Spleen (tissue), 11 donors: ENCODE results near the gene CDHR3. TPM values are rescaled to one million over a fixed set of nuclear protein-coding genes. Genes with fewer than 3 reads are reported as not detected.

Source experiments
- DNase-seq: peaks from one replicate; pipeline ENCODE4 v3.0.0-alpha.2; 2020
- H3K27ac ChIP-seq, 8 donors: fragments of 200-600 bp; sonication (generic) in 7 of 8; 1 replicate in 4 of 8; 2 replicates in 4 of 8; pipeline versions ENCODE4 v1.5.0 to v1.8.0; 2016 to 2021; ENCODE audit warnings: inconsistent platforms in 4 of 8, mild to moderate bottlenecking in 4 of 8, moderate library complexity in 1 of 8
- H3K27me3 ChIP-seq, 7 donors: fragments of 200-600 bp; sonication (generic) in 6 of 7; replicated peaks in 1 of 7; 1 replicate in 4 of 7; 2 replicates in 3 of 7; pipeline versions ENCODE4 v1.5.0 to v1.8.0; 2016 to 2021; ENCODE audit warnings: inconsistent platforms in 3 of 7, mild to moderate bottlenecking in 1 of 7
- H3K36me3 ChIP-seq, 6 donors: fragments of 200-600 bp; sonication (generic) in 5 of 6; 1 replicate in 4 of 6; 2 replicates in 2 of 6; pipeline versions ENCODE4 v1.5.0 to v1.8.0; 2016 to 2021; ENCODE audit warnings: inconsistent platforms in 2 of 6
- H3K4me1 ChIP-seq, 6 donors: fragments of 200-600 bp; sonication (generic) in 5 of 6; 1 replicate in 3 of 6; 2 replicates in 3 of 6; pipeline versions ENCODE4 v1.5.0 to v1.8.0; 2016 to 2021; ENCODE audit warnings: inconsistent platforms in 3 of 6
- H3K4me3 ChIP-seq, 8 donors: fragments of 200-600 bp; sonication (generic) in 7 of 8; 1 replicate in 4 of 8; 2 replicates in 4 of 8; pipeline versions ENCODE4 v1.5.0 to v1.8.0; 2016 to 2021; ENCODE audit warnings: inconsistent platforms in 4 of 8, mild to moderate bottlenecking in 4 of 8, moderate library complexity in 2 of 8
- H3K9me3 ChIP-seq, 8 donors: fragments of 200-600 bp; sonication (generic) in 7 of 8; 1 replicate in 4 of 8; 2 replicates in 4 of 8; pipeline versions ENCODE4 v1.5.0 to v1.8.0; 2016 to 2021; ENCODE audit warnings: inconsistent platforms in 4 of 8
- POLR2A ChIP-seq, 3 donors: fragments of 450-650 bp; IDR thresholded peaks; one replicate each; pipeline ENCODE4 v1.5.1; 2017; ENCODE audit warnings: antibody characterized with exemption in 3 of 3, mild to moderate bottlenecking in 1 of 3
- POLR2AphosphoS5 ChIP-seq, 3 donors: sonication (generic); formaldehyde crosslinking; IDR thresholded peaks; one replicate each; pipeline ENCODE4 v1.5.1; 2017; ENCODE audit warnings: antibody characterized with exemption in 3 of 3
- WGBS, 5 donors: extraction: QIAGEN DNeasy Blood & Tissue Kit in 3 of 5; methylation state at CpG; one replicate each; pipeline versions ENCODE4 v1.1.5 to v1.1.7; 2013 to 2018; 5-methylcytosine and 5-hydroxymethylcytosine counted together
- intact Hi-C: fragments of 100-400 bp; cut with DNase I; formaldehyde crosslinking; loops from one replicate; pipeline ENCODE4 v1.15.0; 2023; ENCODE audit warnings: low total_unique reads
- polyA plus RNA-seq, 3 donors: library from polyadenylated mRNA; stranded (reverse); fragments of 200-250 nt; gene quantifications; one replicate each; pipeline ENCODE4 v1.2.1, GENCODE V29; 2013
- total RNA-seq, 7 donors: library from RNA; depleted of rRNA in 3 of 7; stranded (reverse); fragments of >200 nt in 3 of 7; fragmentation: NEBNext Ultra II Directional in 4 of 7; extraction: Animal tissue kit (Norgen Biotek cat#: 25700) in 4 of 7; gene quantifications; one replicate each; pipeline versions ENCODE4 v1.1.0 to v1.2.1, GENCODE V29; 2016 to 2021
- TF ChIP-seq, protein P1 (sequence below), 11 experiments: fragments of 200-600 bp in 7 of 11; fragments of 450-650 bp in 4 of 11; sonication (generic) in 4 of 11; IDR thresholded peaks in 8 of 11; conservative IDR thresholded peaks in 3 of 11; 1 replicate in 7 of 11; 2 replicates in 4 of 11; pipeline versions ENCODE4 v1.4.0 to v1.8.0; 2016 to 2021; ENCODE audit warnings: antibody characterized with exemption in 11 of 11, inconsistent platforms in 4 of 11, mild to moderate bottlenecking in 1 of 11
- donor health status: healthy with polysubstance abuse.
- donor health status: DM: no; HTN: no; CAD: no; lungs with moderate emphysema.
- donor health status: DM: no; HTN: no; CAD: no.
- donor health status: Bipolar disorder and iron deficiency.
- donor health status: healthy.
- donor health status: DM: no; HTN: no; CAD: no.
- donor health status: DM: yes; HTN: yes; CAD: no.

Gene CDHR3
- total and polyA plus RNA-seq, 10 donors, result 0.32 to 3.8 (median 1.2) TPM

DNA sequence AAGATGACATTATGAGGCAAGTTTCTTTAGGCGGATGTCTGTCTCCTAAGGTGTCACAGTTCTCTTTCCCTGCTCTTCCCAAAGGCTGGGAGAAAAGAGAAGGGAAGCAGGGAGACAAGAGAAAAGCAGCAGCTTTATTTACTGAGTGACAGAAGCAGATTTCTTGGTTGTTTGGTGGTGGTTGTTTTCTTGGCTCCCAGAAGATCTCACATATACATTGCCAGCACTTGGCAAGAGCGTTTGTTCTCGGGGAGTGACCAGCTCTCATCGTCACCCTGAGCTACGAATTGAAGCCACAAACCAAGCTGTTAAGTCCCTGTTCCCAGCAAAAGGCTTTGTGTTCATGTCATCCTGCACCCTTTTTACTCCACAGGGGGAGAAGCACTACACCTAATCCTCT, 11.4 kb downstream of the CDHR3 start:
- WGBS, 5 donors, result 83 to 95% (median 89%) methylated on average over 5 of the region's 5 CpGs
- no peak for TF ChIP-seq POLR2A (IDR thresholded peaks at IDR 0.05)
- TF ChIP-seq, protein P1, sequence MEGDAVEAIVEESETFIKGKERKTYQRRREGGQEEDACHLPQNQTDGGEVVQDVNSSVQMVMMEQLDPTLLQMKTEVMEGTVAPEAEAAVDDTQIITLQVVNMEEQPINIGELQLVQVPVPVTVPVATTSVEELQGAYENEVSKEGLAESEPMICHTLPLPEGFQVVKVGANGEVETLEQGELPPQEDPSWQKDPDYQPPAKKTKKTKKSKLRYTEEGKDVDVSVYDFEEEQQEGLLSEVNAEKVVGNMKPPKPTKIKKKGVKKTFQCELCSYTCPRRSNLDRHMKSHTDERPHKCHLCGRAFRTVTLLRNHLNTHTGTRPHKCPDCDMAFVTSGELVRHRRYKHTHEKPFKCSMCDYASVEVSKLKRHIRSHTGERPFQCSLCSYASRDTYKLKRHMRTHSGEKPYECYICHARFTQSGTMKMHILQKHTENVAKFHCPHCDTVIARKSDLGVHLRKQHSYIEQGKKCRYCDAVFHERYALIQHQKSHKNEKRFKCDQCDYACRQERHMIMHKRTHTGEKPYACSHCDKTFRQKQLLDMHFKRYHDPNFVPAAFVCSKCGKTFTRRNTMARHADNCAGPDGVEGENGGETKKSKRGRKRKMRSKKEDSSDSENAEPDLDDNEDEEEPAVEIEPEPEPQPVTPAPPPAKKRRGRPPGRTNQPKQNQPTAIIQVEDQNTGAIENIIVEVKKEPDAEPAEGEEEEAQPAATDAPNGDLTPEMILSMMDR (IDR thresholded peaks at IDR 0.05 in 8 of 11, conservative IDR thresholded peaks at IDR 0.05 in 3 of 11), result no peak
- no peak for TF ChIP-seq POLR2AphosphoS5 (IDR thresholded peaks at IDR 0.05)
- no peak overlapping the region for H3K4me3 ChIP-seq
- H3K27ac ChIP-seq, result no peak overlapping the region
- intact Hi-C loops, result no loop called here
- peaks cover 0 to 7% (median 0%) of the 10 kb centered on the region in 7 donors for H3K27me3 ChIP-seq
- no peaks in the 10 kb centered on the region for H3K36me3 ChIP-seq
- peaks cover 0 to 4% (median 0%) of the 10 kb centered on the region in 6 donors for H3K4me1 ChIP-seq
- no peak for DNase-seq
- no peaks in the 10 kb centered on the region for H3K9me3 ChIP-seq

DNA sequence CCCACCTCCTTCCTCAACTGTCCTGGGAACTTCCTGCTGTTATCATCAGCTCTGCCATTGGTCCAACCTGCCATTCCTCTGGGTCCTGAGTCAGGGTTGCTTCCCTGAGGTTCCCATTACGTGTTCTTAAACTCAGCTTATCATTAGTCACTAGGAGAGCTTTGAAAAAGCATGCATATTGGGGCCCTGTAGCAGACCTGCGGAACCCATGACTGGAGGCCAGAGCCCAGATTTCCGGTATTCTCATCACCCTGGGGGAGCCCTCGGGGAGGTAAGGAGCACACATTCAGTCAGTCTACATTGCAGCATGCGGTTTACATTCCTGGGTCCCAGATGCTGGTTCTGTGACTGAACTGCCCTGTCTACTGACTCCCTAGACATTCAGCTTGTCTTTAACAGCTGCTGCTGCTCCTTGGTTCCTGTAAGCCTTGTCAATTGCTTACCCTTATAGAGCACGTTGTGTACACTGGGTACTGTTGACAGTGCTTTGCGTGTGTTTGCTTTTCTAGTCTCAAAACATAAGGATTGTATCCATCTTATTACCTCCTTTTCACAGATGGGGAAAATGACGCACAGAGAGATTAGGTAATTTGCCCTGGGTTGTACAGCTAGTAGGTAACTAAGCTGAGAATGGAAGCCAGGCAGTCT, 12.8 kb downstream of the CDHR3 start:
- WGBS, 5 donors, result 78 to 88% (median 83%) methylated on average over 8 of the region's 8 CpGs
- Histone ChIP-seq H3K27me3 (peaks cover 0 to 7% (median 0%) of the 10 kb centered on the region in 7 donors), H3K27ac (no peak overlapping the region), H3K36me3 (no peaks in the 10 kb centered on the region), H3K4me3 (no peak overlapping the region), H3K9me3 (no peaks in the 10 kb centered on the region), H3K4me1 (peaks cover 0 to 4% (median 0%) of the 10 kb centered on the region in 6 donors)
- DNase-seq, result no peak
- intact Hi-C loops, result no loop called here
- TF ChIP-seq POLR2AphosphoS5 (IDR thresholded peaks at IDR 0.05) (no peak), POLR2A (IDR thresholded peaks at IDR 0.05) (no peak)
- TF ChIP-seq, protein P1 (IDR thresholded peaks at IDR 0.05 in 8 of 11, conservative IDR thresholded peaks at IDR 0.05 in 3 of 11), result no peak

DNA sequence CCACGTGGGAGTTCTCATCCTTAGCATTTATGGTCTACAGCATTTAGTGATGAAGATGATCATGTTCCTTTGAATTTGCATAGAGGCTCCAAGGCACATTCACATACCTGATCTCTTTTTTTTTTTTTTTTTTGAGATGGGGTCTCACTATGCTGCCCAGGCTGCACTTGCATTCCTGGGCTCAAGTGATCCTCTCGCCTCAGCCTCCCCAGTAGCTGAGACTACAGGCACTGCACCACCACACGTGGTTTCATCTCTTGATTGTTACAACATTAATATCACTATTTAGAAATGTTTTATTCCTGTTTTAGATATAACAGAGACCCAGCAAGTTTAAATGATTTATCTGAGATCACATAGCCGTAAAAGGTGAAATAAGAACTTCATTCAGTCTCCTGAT, 13.8 kb downstream of the CDHR3 start:
- Histone ChIP-seq H3K4me1 (peaks cover 0 to 4% (median 0%) of the 10 kb centered on the region in 6 donors), H3K9me3 (no peaks in the 10 kb centered on the region), H3K27ac (no peak overlapping the region), H3K4me3 (no peak overlapping the region), H3K36me3 (no peaks in the 10 kb centered on the region), H3K27me3 (peaks cover 0 to 15% (median 0%) of the 10 kb centered on the region in 7 donors)
- no peak for DNase-seq
- intact Hi-C loops, result no loop called here
- 83 to 93% (median 92%) methylated on average over 4 of the region's 4 CpGs for WGBS, 5 donors
- TF ChIP-seq, protein P1 (IDR thresholded peaks at IDR 0.05 in 8 of 11, conservative IDR thresholded peaks at IDR 0.05 in 3 of 11), result no peak
- TF ChIP-seq POLR2A (IDR thresholded peaks at IDR 0.05) (no peak), POLR2AphosphoS5 (IDR thresholded peaks at IDR 0.05) (no peak)

DNA sequence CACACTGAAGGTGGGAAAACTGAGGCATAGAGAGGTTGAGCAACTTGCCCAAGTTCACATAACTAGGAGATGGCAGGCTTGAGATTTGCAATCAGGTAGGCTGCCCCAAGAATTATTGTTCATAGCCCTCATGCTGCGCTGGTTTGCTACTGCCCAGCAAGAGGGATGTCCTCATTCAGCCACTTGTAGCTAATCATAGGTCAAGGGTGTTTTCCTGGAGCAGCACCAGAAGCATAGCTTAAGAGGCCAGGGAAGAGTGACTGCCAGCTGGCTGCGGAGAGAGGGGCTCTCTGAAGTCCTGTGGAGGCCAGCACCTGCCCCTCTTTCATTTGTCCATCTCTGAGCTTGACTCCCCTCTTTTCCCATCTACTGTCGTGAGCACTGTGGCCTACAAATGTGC, 15.0 kb downstream of the CDHR3 start:
- Histone ChIP-seq H3K4me1 (peaks cover 0 to 4% (median 0%) of the 10 kb centered on the region in 6 donors), H3K27ac (no peak overlapping the region), H3K27me3 (peaks cover 0 to 18% (median 0%) of the 10 kb centered on the region in 7 donors), H3K36me3 (no peaks in the 10 kb centered on the region), H3K9me3 (no peaks in the 10 kb centered on the region), H3K4me3 (no peak overlapping the region)
- WGBS, 5 donors, result 53 to 78% (median 72%) methylated on average over 3 of the region's 3 CpGs
- intact Hi-C loops, result no loop called here
- no peak for DNase-seq
- TF ChIP-seq POLR2A (IDR thresholded peaks at IDR 0.05) (no peak), POLR2AphosphoS5 (IDR thresholded peaks at IDR 0.05) (no peak)
- TF ChIP-seq, protein P1 (IDR thresholded peaks at IDR 0.05 in 8 of 11, conservative IDR thresholded peaks at IDR 0.05 in 3 of 11), result no peak
